HG03280 (cell line): Measurements from ENCODE around the gene EFEMP1.
A peak's percentile ranks its signal among the peaks of the same experiment; 100 is the strongest.

Experiments
- ATAC-seq: cut with Tn5 transposase; IDR thresholded peaks from one replicate; pipeline ENCODE4 v1.9.1; 2021; ENCODE audit warnings: mild to moderate bottlenecking, moderate library complexity; ENCODE audit not compliant: unreplicated experiment

EFEMP1 gene

DNA sequence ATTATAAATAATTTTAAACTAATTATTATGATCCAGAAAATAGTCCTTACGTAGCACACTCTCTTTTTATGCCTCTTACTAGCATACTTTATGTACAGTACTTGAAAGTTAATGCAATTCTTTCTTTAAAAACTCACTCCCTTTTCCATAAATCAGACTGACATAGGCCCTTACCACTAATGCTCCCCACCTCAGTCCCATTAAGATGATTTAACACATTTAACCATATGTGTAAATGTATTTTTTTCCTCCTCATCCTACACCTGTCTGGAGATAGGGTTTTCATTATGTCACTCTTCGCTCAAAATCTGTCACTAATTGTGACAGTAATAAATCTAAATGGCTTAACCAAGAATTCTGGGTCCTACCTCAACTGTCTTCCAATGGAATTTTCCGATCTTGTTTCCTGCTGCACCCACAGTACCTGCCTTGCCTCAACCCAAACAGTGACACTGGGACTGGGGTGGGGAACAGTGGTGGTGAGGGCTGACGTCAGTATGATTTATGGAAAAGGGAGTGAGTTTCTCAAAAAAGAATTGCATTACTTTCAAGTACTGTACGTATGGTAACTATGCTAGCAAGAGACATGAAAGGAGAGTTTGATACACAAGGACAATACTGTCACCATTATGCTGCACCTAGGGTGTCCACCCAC lies 25.1 kb downstream of the EFEMP1 start:
- no peak for ATAC-seq

DNA sequence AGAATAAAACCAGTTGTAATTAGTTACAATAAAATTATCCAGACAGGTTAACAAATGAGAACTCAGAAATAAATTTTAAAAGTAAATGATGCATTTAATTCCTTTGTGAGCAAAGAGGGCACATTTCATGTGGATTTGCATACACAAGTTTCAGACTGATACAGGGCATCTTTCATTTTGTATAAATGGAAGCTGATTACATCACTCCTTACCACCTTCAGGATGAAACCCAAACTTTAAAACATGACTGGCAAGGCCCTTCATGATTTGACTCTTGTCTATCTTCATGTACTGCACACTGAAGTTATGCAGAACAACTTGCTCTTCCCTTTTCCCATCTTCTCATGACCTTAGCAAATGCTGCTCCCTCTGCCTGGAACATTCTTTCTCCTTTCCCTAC lies 26.9 kb downstream of the EFEMP1 start:
- no peak for ATAC-seq

DNA sequence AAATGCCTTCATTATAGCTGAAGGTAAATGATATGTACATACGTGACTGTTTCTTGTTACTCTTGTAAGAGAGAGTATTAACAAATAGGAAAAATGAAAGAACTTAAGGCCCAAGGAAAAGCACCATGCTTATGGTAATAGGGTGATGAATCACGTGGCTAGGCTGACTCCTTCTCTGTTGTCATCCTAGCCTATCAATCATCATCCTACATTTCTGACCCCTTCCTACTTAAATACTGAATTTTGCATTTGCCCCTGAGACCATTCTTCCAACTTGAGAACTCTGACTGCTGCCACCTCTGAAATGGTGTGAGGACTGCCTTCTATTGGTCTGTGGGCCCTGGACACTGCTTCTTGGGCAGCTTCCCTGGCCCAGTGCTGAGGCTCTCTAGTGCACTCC lies 28.9 kb downstream of the EFEMP1 start:
- no peak for ATAC-seq

DNA sequence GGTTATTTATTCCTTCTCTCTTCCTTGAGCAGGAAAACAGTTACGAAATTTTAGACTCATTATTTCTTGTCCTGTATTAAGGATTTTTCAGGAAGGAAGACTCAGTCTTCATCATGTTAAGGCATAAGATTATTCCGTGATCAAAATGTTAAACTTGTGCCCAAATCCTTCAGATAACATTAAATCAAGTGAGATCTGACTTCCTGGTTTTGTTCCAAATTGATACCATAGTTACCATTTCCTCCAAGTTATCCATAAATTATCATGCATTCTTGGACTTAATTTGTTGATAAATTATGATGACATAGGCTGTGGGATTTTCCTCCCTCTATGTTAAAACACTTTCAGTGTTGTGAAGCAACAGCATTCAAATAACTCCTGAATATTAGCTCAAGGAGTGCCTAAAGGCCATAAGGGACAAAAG lies 31.9 kb downstream of the EFEMP1 start:
- ATAC-seq: no peak

DNA sequence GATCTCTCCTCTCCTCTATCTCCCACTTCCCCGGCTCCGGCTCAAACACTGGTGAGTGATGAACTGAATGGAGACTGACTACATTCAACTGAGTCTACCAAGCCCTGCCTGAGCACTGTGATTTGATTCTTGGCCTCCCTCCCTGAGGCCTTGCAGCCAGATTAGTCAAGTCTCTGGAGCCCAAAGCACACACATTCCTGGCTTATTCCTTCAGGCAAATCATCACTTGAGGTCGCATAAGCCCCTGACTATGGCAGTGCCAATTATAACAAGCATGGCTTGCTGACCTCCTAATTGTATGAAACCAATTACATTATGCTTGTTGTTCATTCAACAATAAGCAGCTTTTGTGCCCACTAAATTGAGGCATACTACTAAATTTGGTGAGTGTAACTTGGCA lies 34.6 kb downstream of the EFEMP1 start:
- ATAC-seq: no peak

- ATAC-seq: no peak
Measured at GRCh38 chr2:55887901-55888624, 35.5 kb downstream of the EFEMP1 start.

DNA sequence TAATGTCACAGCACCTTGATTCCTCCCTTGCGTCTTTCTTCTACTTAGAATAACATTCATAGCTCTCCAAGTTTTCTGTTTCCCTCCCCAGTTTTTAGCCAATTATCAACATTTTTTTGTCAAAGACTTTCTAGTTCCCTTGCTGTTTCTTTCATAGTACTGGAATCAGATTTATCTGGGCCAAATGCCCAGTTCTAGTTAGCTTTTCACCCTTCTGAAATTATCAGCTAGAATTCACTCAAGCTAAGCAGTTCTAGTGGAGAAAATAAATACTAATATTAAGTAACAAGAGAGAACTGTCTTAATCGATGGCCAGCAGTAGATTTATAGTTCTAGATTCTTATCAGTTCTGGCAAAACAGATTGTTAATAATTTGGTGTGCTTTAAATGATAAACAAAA lies 36.2 kb downstream of the EFEMP1 start:
- ATAC-seq: no peak

GRCh38 chr2:55885944-55886281 lies 37.7 kb downstream of the EFEMP1 start:
- ATAC-seq: no peak

DNA sequence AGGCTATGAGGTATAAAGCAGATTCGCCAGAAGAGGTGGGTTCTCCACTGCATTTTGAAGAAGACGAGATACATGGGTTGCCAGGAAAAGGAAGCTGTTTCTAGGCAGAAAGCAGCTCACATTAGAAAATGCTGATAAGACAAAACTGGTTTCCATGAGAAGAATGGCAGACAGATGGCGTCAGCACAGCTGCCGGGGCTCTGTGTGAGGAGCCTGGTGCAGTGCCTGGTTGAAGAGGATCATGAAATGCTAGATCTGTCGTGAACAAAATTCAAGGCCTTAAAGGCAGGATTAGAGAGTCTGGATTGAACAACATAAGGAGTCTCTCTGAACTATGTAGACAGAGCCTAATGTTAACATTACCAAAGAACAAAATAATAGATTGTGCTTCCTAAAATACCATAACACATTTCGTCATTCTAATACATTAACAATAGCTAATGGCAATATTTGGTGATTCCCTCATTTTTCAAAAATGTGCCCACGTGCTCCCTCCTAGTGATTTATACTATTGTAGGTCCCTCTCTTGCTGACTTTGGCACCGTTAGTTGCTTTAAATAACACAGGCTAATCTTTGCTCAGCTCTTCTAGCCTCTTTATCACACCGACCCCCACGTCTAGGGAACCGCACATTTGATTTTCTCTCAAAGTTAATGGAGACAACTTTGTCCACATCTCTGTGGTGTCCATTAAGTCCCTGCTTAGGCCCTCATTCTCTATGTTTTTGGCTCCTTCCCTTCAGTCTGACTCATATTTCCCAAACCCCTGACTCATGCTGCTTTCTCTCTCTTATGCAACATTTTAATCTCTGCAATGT lies 38.2 kb downstream of the EFEMP1 start:
- no peak for ATAC-seq

DNA sequence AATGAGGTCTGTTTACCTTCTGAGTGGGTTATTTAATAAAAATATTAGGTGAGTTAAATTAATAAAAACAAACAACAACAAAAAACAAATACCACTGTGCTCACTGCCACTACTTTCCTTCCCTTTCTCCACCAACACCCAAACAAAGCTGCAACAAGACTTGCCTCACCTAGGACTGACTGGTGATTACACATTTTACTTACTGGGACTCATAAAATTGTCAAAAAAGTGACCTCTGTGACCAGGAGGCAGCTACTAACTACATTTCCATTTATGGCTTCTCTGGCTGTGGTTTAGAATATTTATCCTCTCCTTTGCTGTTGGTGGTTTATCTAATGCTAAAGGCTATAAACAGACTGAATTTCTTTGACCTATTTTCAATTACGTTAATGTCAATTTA lies 39.8 kb downstream of the EFEMP1 start:
- no peak for ATAC-seq

- ATAC-seq: no peak
Measured at GRCh38 chr2:55883357-55883756, 40.2 kb downstream of the EFEMP1 start.

DNA sequence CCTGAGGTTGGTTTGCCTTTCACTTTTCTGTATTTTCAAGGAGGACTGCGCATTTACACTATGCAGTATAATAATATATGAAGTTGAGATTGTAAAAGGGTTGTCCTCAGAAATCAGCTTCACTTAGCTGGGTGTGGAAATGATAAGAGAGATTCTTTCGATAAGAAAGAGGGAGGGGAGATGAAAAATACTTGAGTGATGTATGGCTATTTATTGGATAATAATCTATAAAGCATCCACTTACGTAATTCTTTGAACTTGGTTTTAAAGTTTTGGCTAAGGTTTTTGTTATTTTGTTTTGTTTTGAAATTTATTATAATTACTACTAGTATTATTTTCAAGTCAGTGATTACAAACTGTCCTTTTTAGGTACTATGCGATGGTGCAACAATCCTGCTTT lies 40.6 kb downstream of the EFEMP1 start:
- no peak for ATAC-seq

GRCh38 chr2:55880416-55881143 lies 43.0 kb downstream of the EFEMP1 start:
- ATAC-seq: no peak

GRCh38 chr2:55879976-55880375 lies 43.6 kb downstream of the EFEMP1 start:
- no peak for ATAC-seq

DNA sequence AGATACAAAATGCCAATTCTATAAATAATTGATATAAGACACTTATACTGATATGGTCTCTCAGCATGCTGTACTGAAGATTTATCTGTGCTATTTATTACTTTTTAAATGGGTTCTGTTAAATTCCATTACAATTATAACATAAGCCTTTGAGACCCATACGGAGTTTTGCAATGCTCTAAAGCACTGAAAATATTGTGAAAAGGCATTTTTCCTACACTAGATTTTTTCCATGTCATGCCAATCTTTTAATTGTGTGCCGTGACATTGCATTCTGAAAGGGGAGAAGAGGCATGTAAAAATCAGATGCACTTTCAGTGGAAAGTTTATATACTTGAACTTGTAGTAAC lies 46.5 kb downstream of the EFEMP1 start:
- no peak for ATAC-seq

DNA sequence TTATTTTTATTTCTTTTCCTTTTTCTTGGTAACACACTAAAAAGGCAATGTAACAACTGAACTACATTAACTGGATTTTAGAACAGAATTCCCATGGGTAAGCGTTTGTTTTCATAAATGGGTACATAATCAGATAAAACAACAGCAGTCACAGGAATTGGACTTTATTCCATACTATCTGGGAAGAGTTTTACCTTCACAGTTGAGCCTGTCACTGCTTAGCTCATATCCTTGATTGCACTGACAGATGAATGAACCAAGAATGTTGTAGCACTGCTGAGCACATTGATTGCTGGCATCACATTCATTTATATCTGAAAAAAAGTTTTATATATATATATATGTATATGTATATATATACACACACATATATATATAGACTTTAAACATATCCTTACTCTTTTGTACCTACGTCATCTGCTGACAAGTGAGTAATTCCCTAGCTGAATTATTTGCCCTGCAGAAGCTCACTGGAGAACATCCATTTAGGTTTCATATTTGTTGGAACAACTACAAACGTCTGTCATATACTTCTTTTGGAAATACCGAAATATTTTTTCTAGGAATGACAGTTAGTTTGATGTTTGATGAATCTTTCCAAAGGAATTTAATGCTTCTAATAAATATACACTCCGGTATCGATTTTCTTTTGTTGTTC lies 47.0 kb downstream of the EFEMP1 start:
- ATAC-seq: no peak

DNA sequence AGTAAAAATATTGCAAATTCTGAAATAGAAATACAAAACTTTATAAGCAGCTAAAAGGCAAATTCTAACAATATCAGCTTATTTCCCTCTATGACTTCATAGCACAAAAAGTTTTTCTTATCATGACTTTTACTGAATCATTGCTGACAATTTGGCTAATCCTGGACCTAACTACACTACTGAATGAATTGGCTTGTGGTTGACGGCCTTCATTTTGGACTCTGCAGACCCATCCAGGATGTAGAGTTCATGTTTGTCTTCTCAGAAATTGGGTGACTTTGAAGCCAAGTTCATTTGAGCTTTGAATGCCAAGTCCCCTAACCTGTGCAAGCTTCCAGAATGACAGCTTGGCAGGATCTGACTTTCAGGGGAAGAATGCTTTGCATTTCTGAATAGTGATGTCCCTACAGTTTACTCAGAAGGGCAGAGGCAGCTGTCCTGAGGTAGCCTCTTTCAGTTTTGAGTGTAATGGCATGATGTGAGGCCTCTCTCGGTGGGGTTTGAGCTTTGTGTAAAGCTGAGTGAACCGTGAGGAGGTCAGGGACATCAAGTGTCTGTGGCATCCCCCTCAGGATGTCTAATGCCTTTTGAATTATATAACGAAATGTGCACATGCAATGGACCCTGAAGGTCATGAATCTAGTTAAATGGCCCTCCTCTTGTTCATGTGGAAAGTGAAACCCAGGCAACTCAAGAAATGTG lies 48.0 kb downstream of the EFEMP1 start:
- peak; percentile 64 for ATAC-seq

GRCh38 chr2:55874338-55874737 lies 49.2 kb downstream of the EFEMP1 start:
- ATAC-seq: no peak

GRCh38 chr2:55871637-55872036 lies 51.9 kb downstream of the EFEMP1 start:
- no peak for ATAC-seq

- no peak for ATAC-seq
Measured at GRCh38 chr2:55869637-55870325, 53.8 kb downstream of the EFEMP1 start.
